HG03175 (cell line): ENCODE measurements around the gene COG2.

Experiments used
- ATAC-seq: cut with Tn5 transposase; IDR thresholded peaks from one replicate; pipeline ENCODE4 v1.9.1; 2021; ENCODE audit warnings: mild to moderate bottlenecking, moderate library complexity; ENCODE audit not compliant: unreplicated experiment

Gene COG2

GRCh38 chr1:230700132-230700531 lies 57.9 kb downstream of the COG2 start:
- no peak for ATAC-seq

GRCh38 chr1:230701434-230701833 lies 59.2 kb downstream of the COG2 start:
- ATAC-seq = no peak

- ATAC-seq = no peak
Observed at GRCh38 chr1:230701895-230702768, 59.9 kb downstream of the COG2 start.

- no peak for ATAC-seq
Observed at GRCh38 chr1:230702934-230703678, 60.8 kb downstream of the COG2 start.

- no peak for ATAC-seq
Observed at GRCh38 chr1:230703679-230704385, 61.6 kb downstream of the COG2 start.

- no peak for ATAC-seq
Observed at GRCh38 chr1:230704830-230705229, 62.5 kb downstream of the COG2 start.

GRCh38 chr1:230705289-230706019 lies 63.2 kb downstream of the COG2 start:
- ATAC-seq = no peak

GRCh38 chr1:230706020-230706699 lies 63.9 kb downstream of the COG2 start:
- no peak for ATAC-seq

GRCh38 chr1:230706887-230707731 lies 64.8 kb downstream of the COG2 start:
- no peak for ATAC-seq

GRCh38 chr1:230707732-230708630 lies 65.7 kb downstream of the COG2 start:
- no peak for ATAC-seq

- ATAC-seq = no peak
Observed at GRCh38 chr1:230708631-230709580, 66.6 kb downstream of the COG2 start.

- ATAC-seq = no peak
Observed at GRCh38 chr1:230709619-230710542, 67.6 kb downstream of the COG2 start.

GRCh38 chr1:230710543-230710904 lies 68.2 kb downstream of the COG2 start:
- no peak for ATAC-seq

- no peak for ATAC-seq
Observed at GRCh38 chr1:230711245-230711644, 69.0 kb downstream of the COG2 start.

GRCh38 chr1:230712470-230712942 lies 70.2 kb downstream of the COG2 start:
- no peak for ATAC-seq

- no peak for ATAC-seq
Observed at GRCh38 chr1:230713138-230713537, 70.9 kb downstream of the COG2 start.
